SK-N-DZ (cell line): Measurements from ENCODE around the gene ARID3C.
"Not testable (repeated sequence)": the region's sequence is repeated elsewhere in the genome, so short reads cannot be mapped to it uniquely, and the experiment has no call there.

Experiments used
- DNase-seq: peaks from one replicate; pipeline ENCODE4 v3.0.0-alpha.2; 2015; ENCODE audit warnings: low spot score

The ARID3C gene

GRCh38 chr9:34652602-34653000 is 23.7 kb upstream of the ARID3C start:
- DNase-seq: no peak

- DNase-seq: peak; percentile 87
These were observed 23.2 kb upstream of the ARID3C start, which contains the start of gene IL11RA for GRCh38 chr9:34651876-34652601. IL11RA (plus strand) TSS chr9:34652185; CDS start chr9:34655218, 3,033 bp downstream.

- no peak for DNase-seq
These were observed 22.5 kb upstream of the ARID3C start for GRCh38 chr9:34651321-34651720.

GRCh38 chr9:34650816-34651215 is 21.9 kb upstream of the ARID3C start:
- DNase-seq: no peak

- no peak for DNase-seq
These were observed 19.8 kb upstream of the ARID3C start for GRCh38 chr9:34648673-34649072.

GRCh38 chr9:34647651-34648050 is 18.8 kb upstream of the ARID3C start:
- DNase-seq: no peak

GRCh38 chr9:34647084-34647403 is 18.2 kb upstream of the ARID3C start:
- no peak for DNase-seq

GRCh38 chr9:34646211-34647083 is 17.6 kb upstream of the ARID3C start, which contains the start of gene GALT:
GALT (plus strand) TSS chr9:34646675; CDS start chr9:34646705, 30 bp downstream.
- peak; percentile 94 for DNase-seq

- no peak for DNase-seq
These were observed 16.0 kb upstream of the ARID3C start for GRCh38 chr9:34644766-34645314.

- DNase-seq: no peak
These were observed 13.8 kb upstream of the ARID3C start for GRCh38 chr9:34642679-34643078.

GRCh38 chr9:34639322-34639721 is 10.5 kb upstream of the ARID3C start:
- DNase-seq: not testable (repeated sequence)

GRCh38 chr9:34638138-34638445 is 9.2 kb upstream of the ARID3C start:
- DNase-seq: no peak

GRCh38 chr9:34637356-34638137 is 8.7 kb upstream of the ARID3C start, which contains the start of gene SIGMAR1:
SIGMAR1 (minus strand) TSS chr9:34637787; CDS start chr9:34637697, 90 bp downstream.
- peak; percentile 95 for DNase-seq

GRCh38 chr9:34636791-34637355 is 8.0 kb upstream of the ARID3C start:
- no peak for DNase-seq

- DNase-seq: no peak
These were observed 6.7 kb upstream of the ARID3C start for GRCh38 chr9:34635556-34635955.

- no peak for DNase-seq
These were observed 5.8 kb upstream of the ARID3C start for GRCh38 chr9:34634551-34635248.

GRCh38 chr9:34633851-34634550 is 5.1 kb upstream of the ARID3C start:
- DNase-seq: peak; percentile 74

GRCh38 chr9:34633166-34633565 is 4.3 kb upstream of the ARID3C start:
- DNase-seq: no peak

- no peak for DNase-seq
These were observed 1.7 kb upstream of the ARID3C start for GRCh38 chr9:34630402-34631154.

- DNase-seq: no peak
These were observed 584 bp upstream of the ARID3C start for GRCh38 chr9:34629491-34629808.
